H1 (cell line): ENCODE measurements around the gene LGALS3. TPM values are rescaled to one million over a fixed set of nuclear protein-coding genes. Genes with fewer than 3 reads are reported as not detected.

ENCODE experiments used
- CTCF ChIA-PET: fragments of 300-600 bp; sonication (Branson Sonifier 250); formaldehyde crosslinking; loops from one replicate; lab custom pipeline; 2021; ENCODE audit not compliant: partially characterized antibody; lab: Charles Lee
- POLR2A ChIA-PET: fragments of 300-600 bp; sonication (Branson Sonifier 250); formaldehyde crosslinking; loops from one replicate; lab custom pipeline; 2021; ENCODE audit warnings: inconsistent platforms; ENCODE audit not compliant: partially characterized antibody; lab: Charles Lee
- DNase-seq, 2 experiments: peaks; one replicate each; pipeline versions ENCODE4 v3.0.0 to v3.0.0-alpha.2; 2010 to 2022; ENCODE audit warnings: low spot score in 2 of 2, low read depth in 1 of 2, mixed read lengths in 1 of 2
- FAIRE-seq: peaks from 2 replicates; lab custom pipeline; 2011; peaks lifted over from hg19 to GRCh38; lab: Jason Lieb, UNC
- H2AFZ ChIP-seq: 2 replicates; pipeline ENCODE4 v1.8.1; 2012; ENCODE audit warnings: low read length, inconsistent platforms
- H2AK5ac ChIP-seq: 2 replicates; pipeline ENCODE4 v1.6.1; 2013; ENCODE audit warnings: low read depth, low read length
- H2BK120ac ChIP-seq: replicated peaks from 2 replicates; pipeline ENCODE3; 2013; ENCODE audit warnings: low read depth, low read length, inconsistent platforms
- H2BK12ac ChIP-seq: 2 replicates; pipeline ENCODE4 v1.6.1; 2013; ENCODE audit warnings: low read depth, low read length
- H2BK15ac ChIP-seq: 2 replicates; pipeline ENCODE4 v1.6.1; 2013; ENCODE audit warnings: low read length
- H2BK20ac ChIP-seq: 2 replicates; pipeline ENCODE4 v1.6.1; 2013; ENCODE audit warnings: low read length
- H2BK5ac ChIP-seq: 2 replicates; pipeline ENCODE4 v1.6.1; 2013; ENCODE audit warnings: low read depth, low read length
- H3K14ac ChIP-seq: 2 replicates; pipeline ENCODE4 v1.6.1; 2013; ENCODE audit warnings: inconsistent platforms; ENCODE audit not compliant: insufficient read length
- H3K18ac ChIP-seq: 2 replicates; pipeline ENCODE4 v1.6.1; 2013; ENCODE audit warnings: low read length; ENCODE audit errors: extremely low read depth
- H3K23ac ChIP-seq: 2 replicates; pipeline ENCODE4 v1.6.1; 2013; ENCODE audit warnings: inconsistent platforms; ENCODE audit not compliant: insufficient read length
- H3K23me2 ChIP-seq: 2 replicates; pipeline ENCODE4 v1.6.1; 2013; ENCODE audit warnings: low read depth, low read length
- H3K27ac ChIP-seq: 2 replicates; pipeline ENCODE4 v1.6.1; 2011; ENCODE audit warnings: low read depth, low read length, inconsistent platforms
- H3K27me3 ChIP-seq, 4 experiments: replicated peaks in 1 of 4; 1 replicate in 1 of 4; 2 replicates in 3 of 4; pipeline versions ENCODE4 v1.6.1 to v1.8.1; 2011 to 2013; ENCODE audit warnings: low read length in 3 of 4, mild to moderate bottlenecking in 3 of 4, inconsistent platforms in 2 of 4, mixed read lengths in 2 of 4, moderate library complexity in 1 of 4; ENCODE audit not compliant: control insufficient read depth in 3 of 4, insufficient read depth in 3 of 4; ENCODE audit errors: extremely low read depth in 1 of 4
- H3K36me3 ChIP-seq, 4 experiments: 2 replicates each; pipeline versions ENCODE4 v1.6.1 to v1.8.1; 2011 to 2013; ENCODE audit warnings: mild to moderate bottlenecking in 4 of 4, low read length in 3 of 4, moderate library complexity in 2 of 4, control low read depth in 1 of 4, inconsistent platforms in 1 of 4; ENCODE audit not compliant: insufficient read depth in 4 of 4, control insufficient read depth in 2 of 4
- H3K4ac ChIP-seq: replicated peaks from 2 replicates; pipeline ENCODE3; 2013; ENCODE audit warnings: low read length, low read depth, mixed read lengths, inconsistent platforms; ENCODE audit not compliant: insufficient read length
- H3K4me1 ChIP-seq, 4 experiments: replicated peaks in 1 of 4; 1 replicate in 1 of 4; 2 replicates in 3 of 4; pipeline versions ENCODE4 v1.6.1 to v1.8.1; 2011 to 2013; ENCODE audit warnings: low read length in 3 of 4, inconsistent platforms in 2 of 4, mixed read lengths in 1 of 4; ENCODE audit not compliant: insufficient read depth in 4 of 4, control insufficient read depth in 3 of 4
- H3K4me2 ChIP-seq, 2 experiments: 2 replicates each; pipeline versions ENCODE4 v1.6.1 to v1.8.1; 2011 to 2013; ENCODE audit warnings: low read depth in 2 of 2, low read length in 2 of 2, control low read depth in 1 of 2, inconsistent platforms in 1 of 2, mild to moderate bottlenecking in 1 of 2; ENCODE audit not compliant: insufficient read depth in 1 of 2
- H3K4me3 ChIP-seq, 4 experiments: fragments of 200-600, 300-600 bp in 1 of 4; sonication (generic), shearing (Covaris generic), sonication (Bioruptor Twin) in 1 of 4; 2 replicates each; pipeline versions ENCODE4 v1.5.1 to v1.8.1; 2011 to 2016; ENCODE audit warnings: low read length in 4 of 4, low read depth in 3 of 4, control low read depth in 2 of 4, inconsistent platforms in 2 of 4, mild to moderate bottlenecking in 2 of 4, mixed read lengths in 1 of 4, moderate library complexity in 1 of 4; ENCODE audit not compliant: insufficient read depth in 2 of 4; ENCODE audit errors: extremely low read depth in 1 of 4
- H3K56ac ChIP-seq: replicated peaks from 2 replicates; pipeline ENCODE3; 2013; ENCODE audit warnings: low read depth, mild to moderate bottlenecking, mixed read lengths, low read length, inconsistent platforms; ENCODE audit not compliant: insufficient read length
- H3K79me1 ChIP-seq: 2 replicates; pipeline ENCODE4 v1.6.1; 2013; ENCODE audit warnings: low read depth, low read length, control low read depth
- H3K79me2 ChIP-seq, 2 experiments: 2 replicates each; pipeline versions ENCODE4 v1.6.1 to v1.8.1; 2012 to 2013; ENCODE audit warnings: low read length in 2 of 2, mild to moderate bottlenecking in 2 of 2, inconsistent platforms in 1 of 2; ENCODE audit not compliant: insufficient read depth in 2 of 2, control insufficient read depth in 1 of 2
- H3K9ac ChIP-seq, 4 experiments: replicated peaks in 1 of 4; 1 replicate in 1 of 4; 2 replicates in 3 of 4; pipeline versions ENCODE4 v1.6.1 to v1.8.1; 2011 to 2013; ENCODE audit warnings: low read depth in 3 of 4, low read length in 3 of 4, control low read depth in 2 of 4, mild to moderate bottlenecking in 2 of 4, moderate library complexity in 2 of 4, inconsistent platforms in 1 of 4; ENCODE audit errors: extremely low read depth in 1 of 4
- H3K9me3 ChIP-seq, 2 experiments: 2 replicates each; pipeline versions ENCODE4 v1.6.1 to v1.8.1; 2012 to 2013; ENCODE audit warnings: mild to moderate bottlenecking in 2 of 2, moderate library complexity in 2 of 2, control low read depth in 1 of 2, inconsistent platforms in 1 of 2, low read depth in 1 of 2, low read length in 1 of 2, mixed read lengths in 1 of 2; ENCODE audit not compliant: insufficient read depth in 2 of 2
- H4K20me1 ChIP-seq, 2 experiments: replicated peaks in 1 of 2; 2 replicates each; pipeline versions ENCODE3 to v1.8.1; 2011 to 2013; ENCODE audit warnings: inconsistent platforms in 2 of 2, low read length in 2 of 2, mild to moderate bottlenecking in 1 of 2; ENCODE audit not compliant: insufficient read depth in 2 of 2, control insufficient read depth in 1 of 2
- H4K5ac ChIP-seq: 2 replicates; pipeline ENCODE4 v1.6.1; 2013; ENCODE audit warnings: low read length, low read depth, mixed read lengths, inconsistent platforms; ENCODE audit not compliant: insufficient read length
- H4K8ac ChIP-seq: 2 replicates; pipeline ENCODE4 v1.8.0; 2013; ENCODE audit warnings: mild to moderate bottlenecking, moderate library complexity, low read length, inconsistent platforms; ENCODE audit not compliant: insufficient read depth; ENCODE audit errors: extremely low read depth
- H4K91ac ChIP-seq: replicated peaks from 2 replicates; pipeline ENCODE3; 2013; ENCODE audit warnings: low read length, mixed read lengths, inconsistent platforms; ENCODE audit not compliant: insufficient read length
- ATF2 ChIP-seq: IDR thresholded peaks from 2 replicates; pipeline ENCODE4 v1.6.1; 2012; ENCODE audit warnings: low read length, inconsistent platforms
- ATF3 ChIP-seq: IDR thresholded peaks from 2 replicates; pipeline ENCODE4 v1.6.1; 2011; ENCODE audit warnings: low read depth, mild to moderate bottlenecking, low read length; ENCODE audit not compliant: insufficient read depth
- BCL11A ChIP-seq, 2 experiments: IDR thresholded peaks; one replicate each; pipeline ENCODE4 v1.6.1; 2011; ENCODE audit warnings: low read depth in 2 of 2, low read length in 2 of 2, mild to moderate bottlenecking in 2 of 2
- BRCA1 ChIP-seq: IDR thresholded peaks from 2 replicates; pipeline ENCODE4 v1.6.1; 2012; ENCODE audit warnings: low read depth, low read length, improper control_type of control experiment
- CBX5 ChIP-seq: fragments of 300-800, 300-1000 bp; sonication (generic); IDR thresholded peaks from 2 replicates; pipeline ENCODE4 v1.7.1; 2016; ENCODE audit warnings: antibody characterized with exemption, low read length, low read depth
- CREB1 ChIP-seq: IDR thresholded peaks from 2 replicates; pipeline ENCODE4 v1.6.1; 2012; ENCODE audit warnings: inconsistent platforms
- KDM5A ChIP-seq: fragments of 200-600 bp; IDR thresholded peaks from 2 replicates; pipeline ENCODE4 v1.7.1; 2012; ENCODE audit warnings: mild to moderate bottlenecking, low read length, inconsistent platforms, mixed read lengths
- MAFK ChIP-seq: IDR thresholded peaks from 2 replicates; pipeline ENCODE4 v1.6.1; 2012; ENCODE audit warnings: low read depth, mild to moderate bottlenecking, improper control_type of control experiment, low read length
- NRF1 ChIP-seq: IDR thresholded peaks from 2 replicates; pipeline ENCODE4 v1.6.1; 2011; ENCODE audit warnings: mild to moderate bottlenecking, low read depth, low read length, improper control_type of control experiment
- RFX5 ChIP-seq: IDR thresholded peaks from 2 replicates; pipeline ENCODE4 v1.6.1; 2011; ENCODE audit warnings: low read depth, low read length, improper control_type of control experiment, borderline replicate concordance
- RXRA ChIP-seq: IDR thresholded peaks from 2 replicates; pipeline ENCODE4 v1.6.1; 2011; ENCODE audit warnings: low read depth, mild to moderate bottlenecking, low read length, moderate library complexity; ENCODE audit not compliant: insufficient read depth
- SP1 ChIP-seq: IDR thresholded peaks from 2 replicates; pipeline ENCODE4 v1.6.1; 2011; ENCODE audit warnings: low read depth, low read length
- TAF7 ChIP-seq: optimal IDR thresholded peaks from 2 replicates; pipeline ENCODE3; 2011; ENCODE audit warnings: low read depth, mild to moderate bottlenecking, inconsistent platforms, low read length, moderate library complexity, borderline replicate concordance
- WGBS, 2 experiments: shearing (Covaris generic) in 1 of 2; methylation state at CpG; one replicate each; pipeline versions ENCODE4 v1.1.6 to v1.1.7; 2013 to 2015; ENCODE audit warnings: low lambda C conversion rate in 2 of 2, mixed read lengths in 2 of 2, inconsistent platforms in 1 of 2, low coverage in 1 of 2, missing lambda C conversion rate in 1 of 2; ENCODE audit not compliant: insufficient replicate concordance in 2 of 2, insufficient coverage in 1 of 2, insufficient read length in 1 of 2; ENCODE audit errors: extremely low coverage in 1 of 2, missing lambda C conversion rate in 1 of 2; 5-methylcytosine and 5-hydroxymethylcytosine counted together
- polyA plus RNA-seq, 7 experiments: library from polyadenylated mRNA; depleted of rRNA in 3 of 7; stranded (reverse) in 5 of 7; unstranded in 2 of 7; fragments of >200 nt in 5 of 7; fragments of 200-250 nt in 2 of 7; gene quantifications; 1 replicate in 5 of 7; 2 replicates in 1 of 7; 4 replicates in 1 of 7; pipeline versions ENCODE4 v1.2.1 to v1.2.3, GENCODE V29; 2011 to 2013; ENCODE audit warnings: missing spikeins in 2 of 7, mixed read lengths in 2 of 7
- total RNA-seq: library from RNA; stranded (reverse); fragmentation: NEBNext Ultra II Directional; extraction: Animal tissue kit (Norgen Biotek cat#: 25700); gene quantifications from 2 replicates; pipeline ENCODE4 v1.2.1, GENCODE V29; 2021

The LGALS3 gene
- total and polyA plus RNA-seq, 2 of the 8 experiments (the other 6 are each of a cell fraction or from before 2014, with no cell fraction given), result 9.7 to 14.5 TPM

- H3K4me1 ChIP-seq, result no peaks in the 10 kb centered on the region
- no peak overlapping the region for H2BK15ac ChIP-seq
- no peak overlapping the region for H3K4me2 ChIP-seq
- FAIRE-seq (no peak), DNase-seq (no peak)
- H3K23ac ChIP-seq, result no peak overlapping the region
- no peaks in the 10 kb centered on the region for H3K27me3 ChIP-seq
- no peak overlapping the region for H4K5ac ChIP-seq
- H3K27ac ChIP-seq, result no peak overlapping the region
- H3K4ac ChIP-seq, result no peak overlapping the region
- no peak overlapping the region for H3K14ac ChIP-seq
- H2BK5ac ChIP-seq, result no peak overlapping the region
- no peak overlapping the region for H2AK5ac ChIP-seq
- ChIA-PET POLR2A (no interaction called here), CTCF (interaction anchor here (0.6 to 1.5 kb wide), 3 partner anchors 49 to 1555 kb away, joined by 3 to 4 read pairs (median 4); no protein-coding TSS in a partner anchor)
- peaks cover 23 to 83% (median 57%) of the 10 kb centered on the region in 4 experiments for H3K36me3 ChIP-seq
- H3K9ac ChIP-seq, result no peak overlapping the region
- H4K91ac ChIP-seq, result no peak overlapping the region
- H3K79me1 ChIP-seq, result no peaks in the 10 kb centered on the region
- peaks cover 2 to 4% of the 10 kb centered on the region in 2 experiments for H4K20me1 ChIP-seq
- H3K4me3 ChIP-seq, result no peak overlapping the region
- H2AFZ ChIP-seq, result no peak overlapping the region
- H2BK120ac ChIP-seq, result no peak overlapping the region
- H3K56ac ChIP-seq, result no peak overlapping the region
- H3K79me2 ChIP-seq, result peaks cover 4 to 13% of the 10 kb centered on the region in 2 experiments; a peak in 3 of 4 replicates
- WGBS, 2 experiments, result 97% methylated on average over 4 of the region's 4 CpGs; no CpG with 5 or more reads in 1 of the 2 experiments
- H3K23me2 ChIP-seq, result no peaks in the 10 kb centered on the region
- no peaks in the 10 kb centered on the region for H3K9me3 ChIP-seq
- no peak overlapping the region for H2BK20ac ChIP-seq
- H2BK12ac ChIP-seq, result no peak overlapping the region
- H3K18ac ChIP-seq, result no peak overlapping the region
- H4K8ac ChIP-seq, result no peak overlapping the region
- no peak for TF ChIP-seq BRCA1
- TF ChIP-seq CBX5, result no peak
- TF ChIP-seq ATF3, result no peak
- no peak for TF ChIP-seq KDM5A
- TF ChIP-seq MAFK, result no peak
- TF ChIP-seq CREB1, result no peak
- TF ChIP-seq SP1, result no peak
- no peak for TF ChIP-seq NRF1
- no peak for TF ChIP-seq RXRA
- no peak for TF ChIP-seq ATF2
- no peak for TF ChIP-seq BCL11A (IDR thresholded peaks at IDR 0.05; ENCODE audit: low read depth in 2 of 2, low read length in 2 of 2)
- no peak for TF ChIP-seq TAF7
- TF ChIP-seq RFX5, result no peak
These were observed 51.4 kb downstream of the LGALS3 start for GRCh38 chr14:55180434-55180833.
